Left ventricle myocardium inferior (tissue), 1 donor: ENCODE results near the gene RASL12. TPM values are rescaled to one million over a fixed set of nuclear protein-coding genes. Genes with fewer than 3 reads are reported as not detected.
A peak's percentile ranks its signal among the peaks of the same experiment; 100 is the strongest.
"Not testable (repeated sequence)": the region's sequence is repeated elsewhere in the genome, so short reads cannot be mapped to it uniquely, and the experiment has no call there.

Experiments used
- DNase-seq: peaks from one replicate; pipeline ENCODE4 v3.0.0-alpha.2; 2020
- H3K27ac ChIP-seq: fragments of 200-600 bp; replicated peaks from 2 replicates; pipeline ENCODE4 v1.8.0; 2021
- H3K27me3 ChIP-seq: fragments of 200-600 bp; 2 replicates; pipeline ENCODE4 v1.8.0; 2021; ENCODE audit warnings: low read depth
- H3K36me3 ChIP-seq: fragments of 200-600 bp; 2 replicates; pipeline ENCODE4 v1.8.0; 2021
- H3K4me1 ChIP-seq: fragments of 200-600 bp; 2 replicates; pipeline ENCODE4 v1.8.0; 2021
- H3K4me3 ChIP-seq: fragments of 200-600 bp; 2 replicates; pipeline ENCODE4 v1.8.0; 2021; ENCODE audit warnings: mild to moderate bottlenecking, moderate library complexity
- H3K9me3 ChIP-seq: fragments of 200-600 bp; replicated peaks from 2 replicates; pipeline ENCODE4 v1.8.0; 2021
- CTCF ChIP-seq: fragments of 200-600 bp; IDR thresholded peaks from 2 replicates; pipeline ENCODE4 v1.8.0; 2021; ENCODE audit warnings: antibody characterized with exemption, mild to moderate bottlenecking, borderline replicate concordance
- intact Hi-C: fragments of 100-400 bp; cut with micrococcal nuclease; formaldehyde crosslinking; loops from one replicate; pipeline ENCODE4 v1.11.0; 2022
- total RNA-seq: library from RNA; stranded (reverse); fragmentation: NEBNext Ultra II Directional; extraction: Animal tissue kit (Norgen Biotek cat#: 25700); gene quantifications from one replicate; pipeline ENCODE4 v1.2.1, GENCODE V29; 2021
- donor health status: DM: no; HTN: yes; CAD: no; lungs with severe emphysema.

RASL12 gene
- total RNA-seq, 1 donor from 2014 or later = 12.9 TPM

DNA sequence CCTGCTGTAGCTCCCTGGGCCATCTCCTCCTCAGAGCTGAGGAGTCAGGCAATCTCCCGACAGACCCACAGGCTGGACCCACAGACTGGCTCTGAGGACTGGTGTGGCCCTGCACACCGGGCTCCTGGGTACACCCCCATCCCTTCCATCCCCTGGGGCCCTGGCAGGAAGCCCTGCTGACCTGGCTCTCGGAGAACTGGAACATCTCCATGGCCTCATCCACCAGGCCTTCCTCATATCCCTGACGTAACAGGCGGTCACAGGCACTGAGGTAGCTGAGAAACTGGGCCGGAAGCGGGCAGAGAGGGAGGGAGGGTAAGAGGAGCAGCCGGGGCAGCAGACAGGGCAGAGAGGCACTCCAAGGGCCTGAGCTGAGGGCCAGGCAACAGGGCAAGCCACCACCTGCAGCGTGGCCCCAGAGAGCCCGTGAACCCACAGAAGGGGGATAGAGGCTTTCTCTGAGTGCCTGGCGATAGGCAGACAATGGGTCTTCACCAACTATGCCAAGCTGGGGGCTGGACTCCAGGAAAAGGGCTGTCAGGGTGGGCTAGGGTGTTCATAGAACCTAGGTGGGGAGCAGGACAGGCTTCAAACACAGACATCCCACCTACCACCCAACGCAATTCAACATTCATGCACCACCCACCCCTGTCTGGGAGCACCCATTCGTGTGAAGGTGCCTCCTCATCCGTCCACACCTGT lies 26.7 kb upstream of the RASL12 start:
- Histone ChIP-seq H3K4me3 (no peak overlapping the region), H3K4me1 (peaks cover 45% of the 10 kb centered on the region), H3K9me3 (no peaks in the 10 kb centered on the region), H3K27ac (peak overlapping the region; percentile 44), H3K36me3 (peaks cover 15% of the 10 kb centered on the region), H3K27me3 (no peaks in the 10 kb centered on the region)
- intact Hi-C loops = no loop called here
- no peak for DNase-seq
- TF ChIP-seq CTCF = no peak

GRCh38 chr15:65093793-65094170 lies 26.0 kb upstream of the RASL12 start:
- peaks cover 52% of the 10 kb centered on the region for H3K4me1 ChIP-seq
- H3K27me3 ChIP-seq, DNase-seq, H3K36me3 ChIP-seq, H3K4me3 ChIP-seq, H3K27ac ChIP-seq, H3K9me3 ChIP-seq, intact Hi-C loops: not testable (repeated sequence)

GRCh38 chr15:65092911-65093792 lies 25.4 kb upstream of the RASL12 start:
- H3K27ac ChIP-seq = no peak overlapping the region

GRCh38 chr15:65091946-65092770 lies 24.4 kb upstream of the RASL12 start:
- H3K36me3 ChIP-seq = no peaks in the 10 kb centered on the region
- peak overlapping the region; percentile 12 for H3K27ac ChIP-seq
- H3K4me1 ChIP-seq = peaks cover 68% of the 10 kb centered on the region
- H3K9me3 ChIP-seq = no peaks in the 10 kb centered on the region
- no peak for DNase-seq
- H3K4me3 ChIP-seq = no peak overlapping the region
- intact Hi-C loops = no loop called here
- no peak for TF ChIP-seq CTCF
- no peaks in the 10 kb centered on the region for H3K27me3 ChIP-seq

More at GRCh38 chr15:65092911-65093792, 25.4 kb upstream of the RASL12 start:
- no peak for DNase-seq
- intact Hi-C loops = no loop called here
- peaks cover 58% of the 10 kb centered on the region for H3K4me1 ChIP-seq
- no peak for TF ChIP-seq CTCF
- no peaks in the 10 kb centered on the region for H3K27me3 ChIP-seq
- H3K36me3 ChIP-seq = peaks cover 2% of the 10 kb centered on the region
- H3K4me3 ChIP-seq = no peak overlapping the region
- no peaks in the 10 kb centered on the region for H3K9me3 ChIP-seq

GRCh38 chr15:65089206-65089824 lies 21.5 kb upstream of the RASL12 start:
- peak; percentile 64 for DNase-seq
- intact Hi-C loops = no loop called here
- Histone ChIP-seq H3K27ac (peak overlapping the region; percentile 93), H3K36me3 (no peaks in the 10 kb centered on the region), H3K4me3 (no peak overlapping the region), H3K9me3 (no peaks in the 10 kb centered on the region), H3K27me3 (no peaks in the 10 kb centered on the region), H3K4me1 (peaks cover 87% of the 10 kb centered on the region)
- no peak for TF ChIP-seq CTCF
